Erythroblast (primary cell): ENCODE results near the gene GTF3C1.

Experiments
- GATA1 ChIP-seq: IDR thresholded peaks from 2 replicates; pipeline ENCODE4 v1.6.1; 2011; ENCODE audit warnings: low read depth, mild to moderate bottlenecking, control low read depth, low read length, moderate library complexity
- POLR2A ChIP-seq: IDR thresholded peaks from 2 replicates; pipeline ENCODE4 v1.6.1; 2011; ENCODE audit warnings: mild to moderate bottlenecking, low read length

GRCh38 chr16:27447301-27447700 is 102.4 kb downstream of the GTF3C1 start:
- TF ChIP-seq POLR2A (no peak), GATA1 (no peak)
